A549 (cell line): ENCODE measurements around the gene LTK.

Experiments used
- BHLHE40 ChIP-seq: IDR thresholded peaks from 2 replicates; pipeline ENCODE4 v1.6.1; 2012; ENCODE audit warnings: low read depth, low read length, inconsistent platforms
- CEBPB ChIP-seq, 2 experiments: fragments of >200 bp in 1 of 2; sonication (Bioruptor Twin) in 1 of 2; formaldehyde crosslinking in 1 of 2; IDR thresholded peaks; 2 replicates each; pipeline ENCODE4 v1.6.1; 2012 to 2016
- CTCF ChIP-seq: fragments of >200 bp; sonication (Bioruptor Twin); formaldehyde crosslinking; IDR thresholded peaks from 3 replicates; pipeline ENCODE4 v1.5.1; 2016
- ESRRA ChIP-seq: fragments of 150-350 bp; IDR thresholded peaks from 2 replicates; pipeline ENCODE4 v1.6.1; 2014; ENCODE audit warnings: mild to moderate bottlenecking, low read length, borderline replicate concordance
- HOXB5 ChIP-seq: fragments of 250-450 bp; sonication (Bioruptor Pico); IDR thresholded peaks from 2 replicates; pipeline ENCODE4 v1.5.0; 2020; ENCODE audit warnings: mild to moderate bottlenecking, moderate library complexity
- JUNB ChIP-seq: fragments of >200 bp; sonication (Bioruptor Twin); formaldehyde crosslinking; IDR thresholded peaks from 2 replicates; pipeline ENCODE4 v1.6.1; 2016
- KDM5A ChIP-seq: fragments of 200-600 bp; sonication (generic); IDR thresholded peaks from 2 replicates; pipeline ENCODE4 v1.6.1; 2016; ENCODE audit warnings: antibody characterized with exemption, mild to moderate bottlenecking
- POLR2A ChIP-seq: IDR thresholded peaks from 2 replicates; pipeline ENCODE4 v1.6.1; 2012; ENCODE audit warnings: mild to moderate bottlenecking, low read length
- RAD21 ChIP-seq, 2 experiments: fragments of >200 bp in 1 of 2; sonication (Bioruptor Twin) in 1 of 2; formaldehyde crosslinking in 1 of 2; IDR thresholded peaks in 1 of 2; conservative IDR thresholded peaks in 1 of 2; 2 replicates in 1 of 2; 3 replicates in 1 of 2; pipeline ENCODE4 v1.6.1; 2012 to 2018; ENCODE audit warnings: inconsistent platforms in 1 of 2
- REST ChIP-seq: fragments of 200-600 bp; sonication (generic); IDR thresholded peaks from 2 replicates; pipeline ENCODE4 v1.6.1; 2016; ENCODE audit warnings: antibody characterized with exemption, mild to moderate bottlenecking, moderate library complexity
- RNF2 ChIP-seq: fragments of 200-600 bp; sonication (generic); IDR thresholded peaks from 2 replicates; pipeline ENCODE4 v1.6.1; 2016; ENCODE audit warnings: low read depth, mild to moderate bottlenecking, antibody characterized with exemption, moderate library complexity, borderline replicate concordance
- SMC3 ChIP-seq: fragments of >200 bp; sonication (Bioruptor Twin); formaldehyde crosslinking; IDR thresholded peaks from 3 replicates; pipeline ENCODE4 v1.6.1; 2018; ENCODE audit warnings: inconsistent platforms
- ZFP36 ChIP-seq: fragments of 450-650 bp; IDR thresholded peaks from 2 replicates; pipeline ENCODE4 v1.6.1; 2014; ENCODE audit warnings: borderline replicate concordance; ENCODE audit not compliant: partially characterized antibody

- TF ChIP-seq BHLHE40 (no peak), CTCF (no peak), POLR2A (no peak), REST (no peak), CEBPB (IDR thresholded peaks at IDR 0.05) (no peak), ZFP36 (no peak), RNF2 (no peak), RAD21 (conservative IDR thresholded peaks at IDR 0.05 in 1 of 2, IDR thresholded peaks at IDR 0.05 in 1 of 2) (no peak), KDM5A (no peak), HOXB5 (no peak), SMC3 (no peak), JUNB (no peak), ESRRA (no peak)
Observed at GRCh38 chr15:41487381-41487780, 26.2 kb downstream of the LTK start.
